Fibroblast of lung (primary cell): ENCODE data around the gene HMMR.

Experiments
- EZH2 ChIP-seq: IDR thresholded peaks from 2 replicates; pipeline ENCODE4 v1.5.1; 2012; ENCODE audit warnings: low read length, control low read depth, mild to moderate bottlenecking; ENCODE audit errors: missing control alignments
- TF ChIP-seq, protein P1 (sequence below), 2 donors: IDR thresholded peaks in 1 of 2; conservative IDR thresholded peaks in 1 of 2; 1 replicate in 1 of 2; 2 replicates in 1 of 2; pipeline ENCODE4 v1.5.1; 2011 to 2012; ENCODE audit warnings: low read length in 2 of 2, control low read depth in 1 of 2, inconsistent platforms in 1 of 2, low read depth in 1 of 2, mild to moderate bottlenecking in 1 of 2

DNA sequence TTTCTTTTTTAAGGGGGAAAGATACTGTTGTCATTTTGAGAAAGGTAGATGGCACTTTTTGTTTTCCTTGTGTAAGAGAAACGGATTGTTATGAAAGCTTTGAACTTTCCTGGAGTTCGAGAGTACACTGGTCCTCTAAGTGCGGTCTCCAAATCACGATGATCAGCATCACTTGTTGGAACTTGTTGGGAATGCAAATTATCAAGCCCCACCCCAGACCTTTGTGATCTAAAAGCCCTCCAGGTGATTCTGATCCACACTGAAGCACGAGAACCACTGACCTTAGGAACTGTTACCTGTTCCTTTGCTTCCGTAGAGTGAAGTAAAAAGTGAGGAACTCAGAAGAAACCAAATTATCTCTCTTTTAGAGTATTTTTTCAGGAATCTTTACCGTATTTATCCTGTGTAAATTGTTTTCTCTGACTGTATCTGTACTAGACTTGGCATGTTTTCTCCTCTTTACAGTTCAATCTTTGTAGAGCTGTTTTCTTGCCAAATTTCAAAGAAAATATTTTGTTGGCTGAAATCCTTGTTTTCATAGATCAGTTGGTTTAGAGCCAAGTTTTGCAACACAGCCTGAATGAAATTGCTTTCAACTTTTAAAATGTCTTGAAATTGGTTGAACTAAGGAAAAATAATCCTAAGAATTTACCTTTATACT is 49.0 kb downstream of the HMMR start:
- TF ChIP-seq, protein P1, sequence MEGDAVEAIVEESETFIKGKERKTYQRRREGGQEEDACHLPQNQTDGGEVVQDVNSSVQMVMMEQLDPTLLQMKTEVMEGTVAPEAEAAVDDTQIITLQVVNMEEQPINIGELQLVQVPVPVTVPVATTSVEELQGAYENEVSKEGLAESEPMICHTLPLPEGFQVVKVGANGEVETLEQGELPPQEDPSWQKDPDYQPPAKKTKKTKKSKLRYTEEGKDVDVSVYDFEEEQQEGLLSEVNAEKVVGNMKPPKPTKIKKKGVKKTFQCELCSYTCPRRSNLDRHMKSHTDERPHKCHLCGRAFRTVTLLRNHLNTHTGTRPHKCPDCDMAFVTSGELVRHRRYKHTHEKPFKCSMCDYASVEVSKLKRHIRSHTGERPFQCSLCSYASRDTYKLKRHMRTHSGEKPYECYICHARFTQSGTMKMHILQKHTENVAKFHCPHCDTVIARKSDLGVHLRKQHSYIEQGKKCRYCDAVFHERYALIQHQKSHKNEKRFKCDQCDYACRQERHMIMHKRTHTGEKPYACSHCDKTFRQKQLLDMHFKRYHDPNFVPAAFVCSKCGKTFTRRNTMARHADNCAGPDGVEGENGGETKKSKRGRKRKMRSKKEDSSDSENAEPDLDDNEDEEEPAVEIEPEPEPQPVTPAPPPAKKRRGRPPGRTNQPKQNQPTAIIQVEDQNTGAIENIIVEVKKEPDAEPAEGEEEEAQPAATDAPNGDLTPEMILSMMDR (conservative IDR thresholded peaks at IDR 0.05 in 1 of 2, IDR thresholded peaks at IDR 0.05 in 1 of 2; ENCODE audit: low read depth in 1 of 2, low read length in 2 of 2): no peak
- no peak for TF ChIP-seq EZH2
